Stimulated activated CD8-positive, alpha-beta memory T cell treated with anti-CD3 and anti-CD28 coated beads, Interleukin-12 subunit alpha, Interleukin-12 subunit beta, amount 100 ng/mL, for 24 hours (primary cell): ENCODE results near the gene EEF2K.
"Not testable (repeated sequence)": the region's sequence is repeated elsewhere in the genome, so short reads cannot be mapped to it uniquely, and the experiment has no call there.

Experiments
- DNase-seq: peaks from one replicate; pipeline ENCODE4 v3.0.0-alpha.2; 2020; ENCODE audit errors: extremely low read depth

The EEF2K gene

GRCh38 chr16:22296225-22297113 is 90.4 kb downstream of the EEF2K start:
- no peak for DNase-seq

DNA sequence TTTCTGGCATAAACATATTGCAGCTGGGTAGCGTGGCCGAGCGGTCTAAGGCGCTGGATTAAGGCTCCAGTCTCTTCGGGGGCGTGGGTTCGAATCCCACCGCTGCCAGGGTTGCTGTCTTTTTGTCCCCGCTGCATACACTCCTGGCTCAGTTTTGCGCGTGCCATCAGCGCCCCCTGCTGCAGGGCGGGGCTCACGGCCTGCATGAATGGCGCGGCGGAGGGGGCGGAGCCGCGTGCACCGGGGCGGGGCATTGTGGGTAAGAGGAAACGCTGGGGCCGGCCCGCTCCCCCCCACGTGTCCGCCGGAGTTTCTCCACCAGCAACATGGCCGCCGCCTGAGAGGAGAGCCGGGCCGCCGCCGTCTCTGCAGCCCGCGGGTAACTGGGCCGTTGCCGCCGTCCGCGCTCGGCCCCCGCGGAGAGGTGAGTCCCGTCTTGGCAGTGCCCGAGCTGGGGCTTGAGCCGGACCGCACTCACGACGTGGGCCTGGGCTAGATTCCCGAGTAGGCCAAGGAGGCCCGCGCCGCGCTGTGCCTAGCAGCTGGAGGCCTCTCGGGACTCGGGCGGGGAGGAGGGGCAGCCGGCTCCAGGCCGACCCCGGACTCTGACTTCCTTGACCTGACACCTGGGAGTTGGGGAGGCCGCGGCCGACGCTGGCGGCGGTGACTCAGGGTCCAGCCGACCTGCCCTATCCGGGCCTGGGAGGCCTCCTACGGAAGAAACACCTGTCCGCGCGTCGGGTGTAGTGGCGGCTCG is 91.2 kb downstream of the EEF2K start, which contains the start of gene POLR3E:
POLR3E (plus strand) TSS at position 296 of the 757 bp plus-strand sequence. CDS start 5,560 bp downstream, outside the sequence.
- DNase-seq, result peak; percentile 98

GRCh38 chr16:22297871-22298733 is 92.0 kb downstream of the EEF2K start:
- DNase-seq, result peak; percentile 36

- DNase-seq, result no peak
Observed at GRCh38 chr16:22299036-22299435, 93.0 kb downstream of the EEF2K start.

GRCh38 chr16:22300427-22301071 is 94.5 kb downstream of the EEF2K start:
- no peak for DNase-seq

DNA sequence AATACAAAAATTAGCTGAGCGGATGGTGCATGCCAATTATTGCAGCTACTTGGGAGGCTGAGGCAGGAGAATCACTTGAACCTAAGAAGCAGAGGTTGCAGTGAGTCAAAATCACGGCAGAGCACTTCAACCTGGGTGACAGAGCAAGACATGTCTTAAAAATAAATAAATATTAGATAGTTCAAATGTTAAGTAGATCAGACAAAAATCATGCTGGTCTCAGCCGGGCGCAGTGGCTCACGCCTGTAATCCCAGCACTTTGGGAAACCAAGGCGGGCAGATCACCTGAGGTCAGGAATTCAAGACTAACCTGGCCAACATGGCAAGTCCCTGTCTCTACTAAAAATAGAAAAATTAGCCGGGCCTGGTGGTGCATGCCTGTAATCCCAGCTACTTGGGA is 95.3 kb downstream of the EEF2K start:
- DNase-seq, result not testable (repeated sequence)

- no peak for DNase-seq
Observed at GRCh38 chr16:22302776-22303363, 96.8 kb downstream of the EEF2K start.

DNA sequence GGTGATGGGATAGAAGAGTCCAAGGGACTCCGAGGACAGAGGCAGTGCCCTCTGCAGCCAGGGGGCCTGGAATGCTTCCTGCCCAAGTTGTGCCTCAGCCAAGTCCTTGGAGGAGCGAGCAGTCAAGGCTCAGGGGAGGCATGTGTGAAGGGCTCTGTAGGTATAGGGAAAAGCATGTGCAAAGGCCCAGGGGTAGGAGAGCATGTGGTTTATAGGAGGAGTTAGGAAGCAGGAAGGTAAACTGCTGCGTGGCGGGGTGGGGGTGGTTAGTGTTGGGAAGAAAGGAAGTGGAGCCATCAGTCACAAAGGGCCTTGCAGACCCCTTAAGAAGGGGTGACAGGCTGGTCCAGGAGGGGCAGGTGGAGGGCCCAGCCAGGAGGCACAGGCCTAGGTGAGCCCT is 98.3 kb downstream of the EEF2K start:
- DNase-seq, result no peak

DNA sequence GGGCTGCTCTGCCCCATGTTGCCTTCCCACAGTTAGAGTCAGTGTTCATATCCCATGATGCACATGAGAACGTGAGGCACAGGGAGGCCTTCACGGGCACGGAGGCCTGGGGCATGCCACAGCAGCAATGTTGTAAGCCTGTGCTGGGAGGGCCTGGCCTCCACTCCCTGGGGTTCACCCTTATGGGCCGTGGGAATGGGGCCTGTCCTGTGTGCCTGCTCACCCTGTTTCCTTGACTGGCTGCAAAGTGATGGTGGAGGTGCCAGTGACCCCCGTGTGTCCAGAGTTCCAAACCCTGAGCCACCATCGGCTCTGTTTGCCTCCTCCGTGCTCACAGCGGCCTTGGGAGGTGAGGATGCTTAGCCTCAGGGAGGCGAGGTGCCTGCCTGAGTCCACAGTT is 100.7 kb downstream of the EEF2K start:
- no peak for DNase-seq

DNA sequence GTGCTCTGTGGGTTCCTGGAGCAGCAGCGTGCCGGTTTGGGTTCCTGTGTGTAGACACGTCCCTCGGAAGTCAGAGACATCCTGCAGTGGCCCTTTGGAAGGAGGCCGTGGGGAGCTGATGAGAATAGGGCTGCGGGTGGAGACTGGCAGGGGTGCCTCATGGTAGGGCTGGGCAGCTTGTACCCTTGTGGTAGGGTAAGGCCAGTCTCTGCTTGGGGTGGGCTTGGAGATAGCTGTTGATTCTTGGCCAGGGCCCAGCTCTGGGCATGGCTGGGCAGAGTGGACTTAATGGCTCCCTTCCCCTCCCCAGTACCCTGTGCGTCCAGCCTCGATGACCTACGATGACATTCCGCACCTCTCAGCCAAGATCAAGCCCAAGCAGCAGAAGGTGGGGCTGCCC is 101.8 kb downstream of the EEF2K start:
- DNase-seq, result no peak

- DNase-seq, result no peak
Observed at GRCh38 chr16:22308824-22309520, 102.9 kb downstream of the EEF2K start.

DNA sequence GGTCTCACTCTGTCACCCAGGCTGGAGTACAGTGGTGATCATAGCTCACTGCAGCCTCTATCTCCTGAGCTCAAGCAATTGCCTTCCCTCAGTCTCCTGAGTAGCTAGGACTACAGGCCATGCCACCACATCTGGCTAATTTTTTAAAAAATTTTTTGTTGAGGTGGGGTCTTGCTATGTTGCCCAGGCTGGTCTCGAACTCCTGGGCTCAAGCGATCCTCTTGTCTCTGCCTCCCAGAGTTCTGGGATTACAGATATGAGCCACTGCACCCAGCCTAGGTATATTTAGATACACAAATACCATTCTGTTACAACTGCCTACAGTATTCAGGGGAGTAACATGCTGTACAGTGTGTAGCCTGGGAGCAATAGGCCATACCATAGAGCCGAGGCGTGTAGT is 105.4 kb downstream of the EEF2K start:
- no peak for DNase-seq

DNA sequence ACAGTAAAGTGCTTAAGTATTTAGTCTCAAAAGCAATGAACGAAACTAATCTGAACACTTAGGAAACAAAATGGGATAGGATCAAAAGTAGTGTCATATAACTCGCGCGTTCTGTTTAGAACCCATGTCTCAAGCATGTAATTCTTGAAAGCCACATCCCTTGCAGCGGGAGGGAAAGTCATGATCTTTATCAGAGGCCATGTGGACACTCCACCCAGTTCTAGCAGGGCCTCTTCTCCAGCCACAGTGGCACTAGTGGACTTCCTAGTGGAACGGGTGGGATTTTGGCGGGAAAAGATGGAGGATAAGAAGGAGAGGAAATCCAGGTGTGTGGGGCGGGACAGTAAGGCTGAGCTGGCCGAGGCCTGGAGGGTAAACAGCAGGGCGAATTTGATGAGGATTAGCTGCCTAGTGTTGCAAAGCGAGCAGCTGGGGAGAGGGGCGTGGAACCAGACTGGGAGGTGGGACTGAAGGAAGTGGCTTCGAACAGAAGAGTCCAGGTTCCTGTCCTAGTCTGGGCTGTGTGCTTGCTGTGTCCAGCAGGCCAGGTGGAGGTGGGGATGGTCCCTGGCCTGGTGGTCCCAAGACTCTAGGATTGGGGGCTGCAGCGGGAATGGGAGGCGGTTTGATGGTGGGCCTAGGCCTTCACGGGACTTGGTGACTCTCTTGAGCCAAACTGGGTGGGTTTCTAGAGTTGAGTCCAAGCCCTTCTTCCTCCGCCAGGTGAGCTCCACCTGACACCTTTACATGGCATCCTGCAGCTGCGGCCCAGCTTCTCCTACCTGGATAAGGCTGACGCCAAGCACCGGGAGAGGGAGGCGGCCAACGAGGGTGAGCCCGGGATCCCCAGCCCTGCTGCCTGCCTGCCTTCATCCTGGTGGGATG is 107.1 kb downstream of the EEF2K start:
- no peak for DNase-seq

- DNase-seq, result no peak
Observed at GRCh38 chr16:22313876-22314470, 107.9 kb downstream of the EEF2K start.

- no peak for DNase-seq
Observed at GRCh38 chr16:22314661-22315626, 108.9 kb downstream of the EEF2K start.

- no peak for DNase-seq
Observed at GRCh38 chr16:22315979-22316378, 109.9 kb downstream of the EEF2K start.

DNA sequence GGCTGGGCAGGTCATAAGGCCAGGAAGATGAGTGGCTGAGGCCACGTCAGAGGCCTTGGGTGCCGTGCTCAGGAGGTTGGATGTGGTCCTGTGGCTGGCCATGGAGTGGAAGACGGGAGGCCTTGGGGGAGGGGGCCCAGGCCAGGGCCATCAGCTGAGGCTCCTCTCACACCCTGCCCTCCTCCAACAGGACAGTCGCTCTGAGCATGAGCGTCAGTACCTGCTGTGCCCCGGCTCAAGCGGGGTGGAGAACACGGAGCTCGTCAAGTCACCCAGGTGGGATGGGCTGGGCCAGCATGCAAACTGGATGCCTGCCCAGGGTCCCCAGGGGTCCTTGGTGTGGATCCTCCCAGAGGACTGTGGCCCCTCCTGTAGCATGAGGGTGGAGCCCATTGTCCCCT is 110.3 kb downstream of the EEF2K start:
- DNase-seq, result no peak
